ENCODE results near the gene PUSL1. TPM values are rescaled to one million over a fixed set of nuclear protein-coding genes. Genes with fewer than 3 reads are reported as not detected.

The PUSL1 gene
- total RNA-seq, 1 experiment from 2014 or later: 38.0 TPM

DNA sequence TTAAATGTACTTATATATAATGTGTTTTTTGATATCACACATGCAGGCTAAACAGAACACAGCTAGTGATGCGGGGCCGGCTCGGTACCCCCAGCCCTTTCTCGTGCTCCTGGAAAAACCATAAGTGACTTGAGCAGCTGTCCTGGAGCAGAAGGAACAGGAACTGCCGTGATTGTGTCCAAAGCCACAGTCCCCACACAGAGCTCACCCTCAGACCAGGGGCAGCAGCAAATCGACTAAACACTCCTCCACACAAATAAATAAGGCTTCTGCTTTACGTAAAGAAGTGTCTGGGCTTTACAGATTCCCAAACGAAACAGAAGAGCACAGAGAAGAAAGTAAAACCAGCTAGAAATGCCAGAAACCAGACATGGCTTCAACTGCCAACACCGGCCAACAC lies 44.4 kb upstream of the PUSL1 start:
- TF ChIP-seq, protein P1, sequence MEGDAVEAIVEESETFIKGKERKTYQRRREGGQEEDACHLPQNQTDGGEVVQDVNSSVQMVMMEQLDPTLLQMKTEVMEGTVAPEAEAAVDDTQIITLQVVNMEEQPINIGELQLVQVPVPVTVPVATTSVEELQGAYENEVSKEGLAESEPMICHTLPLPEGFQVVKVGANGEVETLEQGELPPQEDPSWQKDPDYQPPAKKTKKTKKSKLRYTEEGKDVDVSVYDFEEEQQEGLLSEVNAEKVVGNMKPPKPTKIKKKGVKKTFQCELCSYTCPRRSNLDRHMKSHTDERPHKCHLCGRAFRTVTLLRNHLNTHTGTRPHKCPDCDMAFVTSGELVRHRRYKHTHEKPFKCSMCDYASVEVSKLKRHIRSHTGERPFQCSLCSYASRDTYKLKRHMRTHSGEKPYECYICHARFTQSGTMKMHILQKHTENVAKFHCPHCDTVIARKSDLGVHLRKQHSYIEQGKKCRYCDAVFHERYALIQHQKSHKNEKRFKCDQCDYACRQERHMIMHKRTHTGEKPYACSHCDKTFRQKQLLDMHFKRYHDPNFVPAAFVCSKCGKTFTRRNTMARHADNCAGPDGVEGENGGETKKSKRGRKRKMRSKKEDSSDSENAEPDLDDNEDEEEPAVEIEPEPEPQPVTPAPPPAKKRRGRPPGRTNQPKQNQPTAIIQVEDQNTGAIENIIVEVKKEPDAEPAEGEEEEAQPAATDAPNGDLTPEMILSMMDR (conservative IDR thresholded peaks at IDR 0.05): no peak
- no peaks in the 10 kb centered on the region for H3K9me3 ChIP-seq (ENCODE audit: control insufficient read depth, low read depth, low read length)
- H2BK20ac ChIP-seq (ENCODE audit: low read depth, low read length, poor library complexity, severe bottlenecking): no peak overlapping the region
- Mint-ChIP-seq H3K27ac (no peak overlapping the region), H3K9me3 (no peaks in the 10 kb centered on the region), H3K4me3 (no peak overlapping the region), H3K27me3 (ENCODE audit: low read depth) (peaks cover 3% of the 10 kb centered on the region; the same call in 1 of the 2 replicates), H3K36me3 (ENCODE audit: insufficient read depth in 1 of 3, low read depth in 3 of 3) (peaks cover 43 to 74% (median 64%) of the 10 kb centered on the region in 3 experiments; a peak in 6 of 7 replicates), H3K4me1 (peaks cover 0 to 3% of the 10 kb centered on the region in 2 experiments; a peak in 2 of 4 replicates)
- H2AK5ac ChIP-seq (ENCODE audit: insufficient read length, low read length): no peak overlapping the region
- no peak overlapping the region for H3K4me2 ChIP-seq (ENCODE audit: insufficient read depth, insufficient read length, low read length)
- H3K4me1 ChIP-seq (ENCODE audit: insufficient read depth, low read length): no peaks in the 10 kb centered on the region
- H3K23me2 ChIP-seq (ENCODE audit: insufficient read length, low read depth, low read length, poor library complexity, severe bottlenecking): no peaks in the 10 kb centered on the region
- H2AFZ ChIP-seq (ENCODE audit: low read length): no peak overlapping the region
- no peak overlapping the region for H4K91ac ChIP-seq (ENCODE audit: insufficient read length, low read depth, low read length)
- no peak overlapping the region for H3K9ac ChIP-seq (ENCODE audit: extremely low read depth, insufficient read length, low read length)
- H2BK120ac ChIP-seq (ENCODE audit: low read depth, low read length, poor library complexity, severe bottlenecking): no peak overlapping the region
- no peak for DNase-seq
- H2BK5ac ChIP-seq (ENCODE audit: insufficient read length, low read length): no peak overlapping the region
- no peaks in the 10 kb centered on the region; the same call in 1 of the 2 replicates for H3K79me2 ChIP-seq (ENCODE audit: insufficient read depth, low read length)
- H3K79me1 ChIP-seq (ENCODE audit: insufficient read depth, low read depth, low read length, poor library complexity, severe bottlenecking): no peaks in the 10 kb centered on the region
- H3K18ac ChIP-seq (ENCODE audit: insufficient read length, low read depth, low read length): no peak overlapping the region
- no peak overlapping the region for H3K56ac ChIP-seq (ENCODE audit: insufficient read length, low read depth, low read length)
- WGBS (ENCODE audit: extremely low coverage, insufficient read length, low lambda C conversion rate): no CpG with 5 or more reads among the region's 9 CpGs
- H4K8ac ChIP-seq (replicated peaks; ENCODE audit: insufficient read length, low read depth, low read length): no peak overlapping the region
- no peak overlapping the region for H2BK12ac ChIP-seq (ENCODE audit: insufficient read length, low read depth, low read length)
- H3T11ph ChIP-seq (ENCODE audit: low read length): no peak overlapping the region
- no peak overlapping the region for H3K27ac ChIP-seq (ENCODE audit: insufficient read length, low read depth, low read length)
- no peak overlapping the region for H3K4ac ChIP-seq (ENCODE audit: low read depth, low read length)
- H3K14ac ChIP-seq (ENCODE audit: insufficient read depth, low read length): no peak overlapping the region
- H3K23ac ChIP-seq (ENCODE audit: insufficient read length, low read depth, low read length): no peak overlapping the region
- no peaks in the 10 kb centered on the region for H3K27me3 ChIP-seq (ENCODE audit: insufficient read depth, low read length)
- no peaks in the 10 kb centered on the region for H4K20me1 ChIP-seq (ENCODE audit: control insufficient read depth, insufficient read depth, insufficient read length)
- H2BK15ac ChIP-seq (ENCODE audit: low read depth, low read length): no peak overlapping the region
- no peak overlapping the region for H4K5ac ChIP-seq (ENCODE audit: insufficient read length, low read depth, low read length)

Data from H9 (cell line).